Measurements from ENCODE around the gene SRSF1.

DNA sequence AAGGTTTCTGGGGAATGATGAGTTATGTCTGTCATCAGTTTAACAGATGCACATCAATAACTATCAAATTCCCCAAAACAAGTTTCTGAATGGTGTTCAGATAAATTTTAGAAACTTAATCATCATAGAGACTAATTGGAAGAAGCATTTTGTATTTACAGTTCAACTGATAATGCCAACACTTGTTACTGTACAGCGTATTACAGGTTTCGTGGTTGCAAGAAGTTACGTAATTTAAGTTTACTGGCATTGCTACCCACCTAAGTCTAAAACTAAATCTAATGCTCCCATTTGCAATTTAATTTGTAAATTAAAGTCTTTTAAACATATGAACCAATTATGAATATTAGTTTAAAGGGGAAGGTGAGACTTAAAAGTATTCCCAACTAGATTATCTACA, 3.0 kb downstream of the SRSF1 start:
- TF ChIP-seq, protein P1, sequence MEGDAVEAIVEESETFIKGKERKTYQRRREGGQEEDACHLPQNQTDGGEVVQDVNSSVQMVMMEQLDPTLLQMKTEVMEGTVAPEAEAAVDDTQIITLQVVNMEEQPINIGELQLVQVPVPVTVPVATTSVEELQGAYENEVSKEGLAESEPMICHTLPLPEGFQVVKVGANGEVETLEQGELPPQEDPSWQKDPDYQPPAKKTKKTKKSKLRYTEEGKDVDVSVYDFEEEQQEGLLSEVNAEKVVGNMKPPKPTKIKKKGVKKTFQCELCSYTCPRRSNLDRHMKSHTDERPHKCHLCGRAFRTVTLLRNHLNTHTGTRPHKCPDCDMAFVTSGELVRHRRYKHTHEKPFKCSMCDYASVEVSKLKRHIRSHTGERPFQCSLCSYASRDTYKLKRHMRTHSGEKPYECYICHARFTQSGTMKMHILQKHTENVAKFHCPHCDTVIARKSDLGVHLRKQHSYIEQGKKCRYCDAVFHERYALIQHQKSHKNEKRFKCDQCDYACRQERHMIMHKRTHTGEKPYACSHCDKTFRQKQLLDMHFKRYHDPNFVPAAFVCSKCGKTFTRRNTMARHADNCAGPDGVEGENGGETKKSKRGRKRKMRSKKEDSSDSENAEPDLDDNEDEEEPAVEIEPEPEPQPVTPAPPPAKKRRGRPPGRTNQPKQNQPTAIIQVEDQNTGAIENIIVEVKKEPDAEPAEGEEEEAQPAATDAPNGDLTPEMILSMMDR (IDR thresholded peaks at IDR 0.05): no peak
- no peak for TF ChIP-seq POLR2A (IDR thresholded peaks at IDR 0.05)
- TF ChIP-seq POLR2AphosphoS5 (IDR thresholded peaks at IDR 0.05; ENCODE audit: insufficient read depth in 1 of 2, low read depth in 1 of 2): no peak

All from vagina (tissue), 2 donors.